GM21515 (cell line): ENCODE results near the gene EFNA5.

ENCODE experiments used
- ATAC-seq: cut with Tn5 transposase; IDR thresholded peaks from one replicate; pipeline ENCODE4 v1.9.1; 2021; ENCODE audit not compliant: unreplicated experiment

EFNA5 gene

DNA sequence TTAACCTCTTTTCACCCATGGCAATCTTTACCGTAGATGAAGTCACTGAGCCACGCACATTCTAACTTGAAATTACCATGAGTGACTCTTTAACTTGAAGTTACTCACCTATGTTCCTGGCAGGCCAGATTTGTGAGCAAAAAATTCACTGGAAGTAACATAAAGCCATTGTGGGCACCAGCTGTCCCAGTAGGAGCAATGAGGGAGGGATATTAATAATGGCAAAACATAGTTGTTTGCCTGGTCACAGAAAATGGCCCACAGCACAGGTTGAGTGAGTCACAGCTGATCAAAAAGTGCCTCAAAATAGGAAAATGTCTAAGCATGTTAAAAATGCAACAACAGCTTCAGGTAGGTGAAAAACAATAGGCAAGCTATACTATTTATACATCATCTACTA is 146.6 kb downstream of the EFNA5 start:
- ATAC-seq: no peak

DNA sequence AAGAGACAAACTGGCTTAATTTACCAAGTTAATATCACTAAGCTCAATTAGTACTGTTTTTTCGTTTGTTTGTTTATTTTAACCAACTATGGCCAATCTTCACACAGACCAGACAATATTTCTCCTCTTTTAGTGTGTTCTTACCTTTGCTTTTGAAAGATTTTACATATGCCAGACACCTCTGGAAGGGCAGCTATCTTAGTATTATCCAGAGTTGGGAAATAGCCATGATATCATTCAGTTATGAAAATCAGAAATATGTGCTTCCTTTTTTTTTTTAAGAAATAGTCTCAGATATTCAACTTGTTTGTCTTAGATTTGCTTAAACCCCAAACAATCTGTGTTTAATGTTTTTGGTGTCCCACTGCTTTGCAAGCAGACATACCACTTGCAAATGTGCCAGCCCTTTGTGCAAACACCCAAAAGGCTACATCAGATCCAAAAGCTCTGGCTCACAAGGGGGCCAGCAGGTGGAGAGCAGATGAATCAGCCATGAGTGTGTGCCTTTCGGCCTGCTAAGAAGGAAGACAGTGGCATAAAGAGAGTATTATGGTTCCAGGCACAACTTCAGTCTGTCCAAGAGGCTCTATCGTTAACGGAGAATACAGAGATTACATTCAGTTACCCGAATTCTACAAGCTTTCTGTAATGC is 147.6 kb downstream of the EFNA5 start:
- ATAC-seq: no peak

DNA sequence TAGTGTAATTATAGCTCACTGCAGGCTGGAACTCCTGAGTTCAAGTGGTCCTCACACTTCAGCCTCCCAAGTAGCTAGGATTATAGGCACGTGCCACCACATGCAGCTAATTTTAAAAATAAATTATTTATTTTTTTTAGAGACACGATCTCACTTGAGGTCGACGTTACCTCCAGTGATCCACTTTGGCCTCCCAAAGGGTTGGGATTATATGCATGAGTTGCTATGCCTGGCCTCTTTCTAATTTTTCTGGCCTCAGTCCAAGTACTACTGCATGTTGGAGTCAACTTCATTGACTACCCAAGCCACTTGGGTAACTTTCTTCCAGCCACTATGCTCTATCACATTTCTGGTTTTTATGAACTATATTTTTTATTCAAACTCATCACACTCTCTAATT is 148.3 kb downstream of the EFNA5 start:
- no peak for ATAC-seq

DNA sequence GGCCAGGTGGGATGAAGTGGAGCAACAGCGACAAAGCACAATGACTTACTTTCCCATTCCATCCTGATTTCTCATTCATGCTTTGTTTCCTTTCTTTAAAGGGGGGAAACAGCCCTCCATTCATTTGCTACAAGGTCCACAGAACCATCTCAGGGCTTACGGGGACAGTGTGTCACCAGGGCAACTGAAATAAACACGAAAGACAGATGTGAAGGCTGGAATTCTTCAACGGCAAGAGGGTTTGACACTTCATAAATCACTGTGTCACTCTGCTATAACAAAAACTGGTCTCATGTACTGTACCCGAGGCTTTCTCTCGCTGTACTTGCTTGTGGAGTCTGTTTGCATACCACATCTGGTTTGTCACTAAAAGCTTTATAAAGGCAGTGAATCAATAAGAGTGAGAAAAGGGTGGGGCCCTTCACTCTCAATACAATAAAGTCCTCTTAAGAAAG is 150.8 kb downstream of the EFNA5 start:
- ATAC-seq: no peak

DNA sequence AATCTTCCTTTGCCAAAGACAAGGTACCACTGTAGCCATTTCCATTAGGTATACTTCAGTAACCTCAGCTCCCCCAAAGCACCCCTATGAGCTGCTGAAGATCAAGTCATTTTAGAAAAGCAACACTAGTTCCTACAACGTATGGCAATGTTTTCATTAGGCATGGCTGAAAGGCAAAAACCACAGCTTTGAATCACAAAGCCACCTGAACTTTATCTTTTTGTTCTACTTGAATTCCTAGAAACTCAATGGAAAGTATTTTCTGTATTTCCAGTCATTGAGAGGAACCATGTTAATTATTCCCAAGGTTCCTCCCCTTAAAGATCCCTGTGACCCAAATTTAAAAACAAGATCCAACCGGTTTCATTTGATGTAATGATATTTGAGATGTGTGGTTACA is 152.1 kb downstream of the EFNA5 start:
- no peak for ATAC-seq

DNA sequence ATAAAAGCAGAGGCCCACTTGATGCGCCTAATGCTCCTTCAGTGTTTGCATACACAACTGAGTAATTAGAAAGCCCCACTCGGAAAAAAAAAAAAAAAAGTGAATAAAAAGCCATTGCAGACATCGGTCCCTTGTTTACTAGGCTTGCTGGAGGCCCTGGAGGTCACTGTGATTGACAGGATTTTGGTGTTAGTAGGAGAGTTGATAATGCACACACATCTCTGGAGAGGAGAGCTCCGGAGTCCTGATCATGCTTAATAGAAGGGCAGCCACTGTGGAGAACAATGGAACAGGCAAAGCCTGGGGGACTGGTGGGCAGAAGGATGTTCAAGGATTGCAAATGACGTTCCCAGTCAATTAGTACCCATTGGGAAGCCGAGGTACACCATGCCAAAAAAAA is 152.5 kb downstream of the EFNA5 start:
- no peak for ATAC-seq

DNA sequence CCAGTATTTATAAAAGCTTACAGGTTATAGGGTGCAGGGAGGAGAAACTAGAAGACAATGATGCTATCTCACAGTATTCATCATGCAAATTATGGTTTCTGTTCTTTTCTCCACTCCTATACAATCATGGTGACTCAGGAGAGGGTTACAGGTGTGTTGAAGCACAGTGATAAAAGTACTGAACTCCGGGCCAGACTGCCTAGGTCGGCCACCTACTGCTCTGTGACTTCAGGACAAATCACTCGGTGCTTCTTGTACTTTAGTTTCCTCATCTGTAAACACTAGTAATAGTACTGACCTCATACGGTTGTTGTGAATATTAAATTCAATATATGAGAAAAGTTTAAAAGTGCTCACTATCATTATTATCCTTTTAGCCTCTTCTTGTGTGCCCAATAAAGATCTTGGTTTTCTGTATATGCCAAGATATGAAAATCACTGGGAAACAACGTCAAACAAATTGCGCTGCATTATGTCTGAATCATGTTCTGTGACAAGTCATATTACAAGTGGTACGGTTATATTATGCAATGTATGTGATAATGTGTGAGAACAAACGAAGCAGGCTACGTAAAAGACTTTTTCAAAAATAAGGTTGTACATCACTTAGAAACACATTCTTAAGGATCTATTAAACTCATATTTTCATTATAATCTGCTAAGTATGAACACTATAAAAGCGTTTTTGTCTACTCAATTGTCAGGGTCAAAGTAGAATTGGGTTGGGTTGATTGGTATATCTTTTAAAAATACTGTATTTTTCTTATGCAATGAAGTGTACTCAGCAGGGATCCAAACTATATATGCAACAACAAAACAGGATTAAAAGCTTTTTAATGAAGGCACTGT is 153.3 kb downstream of the EFNA5 start:
- no peak for ATAC-seq

DNA sequence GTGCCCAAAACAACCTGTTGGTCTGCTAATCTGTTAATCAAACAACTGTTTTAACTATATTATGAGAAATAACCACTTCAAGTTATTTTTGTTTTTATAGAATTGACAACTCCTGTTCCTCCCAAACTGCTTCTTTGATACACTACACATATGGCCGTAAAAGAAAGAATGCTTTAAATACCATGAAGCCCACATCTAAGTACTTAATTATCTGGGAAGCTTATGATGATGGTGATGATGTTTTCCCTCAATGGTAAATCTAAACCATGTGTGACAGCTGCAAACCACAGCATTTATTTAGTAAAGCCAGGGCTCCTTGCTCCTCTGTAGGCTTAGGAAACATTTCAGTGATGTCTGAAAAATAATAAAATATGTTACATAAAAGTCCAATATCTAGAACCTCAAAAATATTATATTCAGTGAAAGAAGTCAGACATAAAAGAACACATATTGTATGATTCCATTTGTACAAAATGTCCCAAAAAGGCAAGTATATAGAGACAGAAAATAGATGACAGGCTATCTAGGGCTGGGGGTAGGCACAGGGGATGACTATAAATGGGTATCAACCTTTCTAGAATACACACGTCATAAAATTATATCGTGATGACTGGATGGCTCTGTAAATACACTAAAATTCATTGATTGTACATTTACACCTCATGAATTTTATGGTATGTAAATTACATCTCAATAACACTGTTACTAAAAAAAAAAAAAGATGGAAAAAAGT is 154.1 kb downstream of the EFNA5 start:
- no peak for ATAC-seq

DNA sequence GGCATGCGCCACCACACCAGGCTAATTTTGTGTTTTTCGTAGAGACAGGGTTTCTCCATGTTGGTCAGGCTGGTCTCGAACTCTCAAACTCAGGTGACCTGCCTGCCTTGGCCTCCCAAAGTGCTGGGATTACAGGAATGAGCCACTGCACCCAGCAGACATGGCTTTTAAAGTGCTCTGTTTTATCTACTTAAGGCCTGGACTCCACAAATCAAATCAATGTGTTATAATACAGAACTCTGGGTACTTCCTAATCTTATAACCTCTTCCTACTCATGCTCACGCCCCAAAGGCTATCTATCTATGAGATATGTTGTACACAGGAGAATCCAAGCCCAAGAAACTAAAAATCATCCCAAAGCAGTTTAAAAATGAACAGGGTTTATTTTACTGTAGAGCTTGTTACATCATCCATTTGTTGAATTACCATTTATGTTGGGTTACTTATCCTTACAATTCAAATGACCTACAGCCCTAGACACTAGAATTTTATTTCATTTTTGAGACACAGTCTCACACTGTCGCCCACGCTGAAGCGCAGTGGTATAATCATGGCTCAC is 155.1 kb downstream of the EFNA5 start:
- no peak for ATAC-seq

DNA sequence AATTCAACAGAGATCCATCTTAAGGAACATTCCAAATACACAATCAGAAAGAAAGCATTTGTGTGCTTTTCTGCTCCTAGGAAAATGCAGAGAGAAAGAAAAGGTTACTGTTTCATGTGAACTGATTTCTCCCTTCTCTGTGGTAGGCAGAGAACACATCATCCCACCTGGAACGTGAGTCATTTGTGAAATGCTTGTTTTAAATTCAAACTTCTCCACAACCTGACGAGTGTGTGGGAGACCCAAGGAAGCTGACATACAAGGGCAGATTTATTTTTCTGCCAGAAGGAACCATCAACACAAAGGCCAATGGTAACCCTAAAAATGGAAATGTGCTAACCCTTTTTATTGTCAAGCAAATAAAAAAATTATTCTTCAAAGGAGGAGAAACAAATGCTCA is 156.4 kb downstream of the EFNA5 start:
- no peak for ATAC-seq

DNA sequence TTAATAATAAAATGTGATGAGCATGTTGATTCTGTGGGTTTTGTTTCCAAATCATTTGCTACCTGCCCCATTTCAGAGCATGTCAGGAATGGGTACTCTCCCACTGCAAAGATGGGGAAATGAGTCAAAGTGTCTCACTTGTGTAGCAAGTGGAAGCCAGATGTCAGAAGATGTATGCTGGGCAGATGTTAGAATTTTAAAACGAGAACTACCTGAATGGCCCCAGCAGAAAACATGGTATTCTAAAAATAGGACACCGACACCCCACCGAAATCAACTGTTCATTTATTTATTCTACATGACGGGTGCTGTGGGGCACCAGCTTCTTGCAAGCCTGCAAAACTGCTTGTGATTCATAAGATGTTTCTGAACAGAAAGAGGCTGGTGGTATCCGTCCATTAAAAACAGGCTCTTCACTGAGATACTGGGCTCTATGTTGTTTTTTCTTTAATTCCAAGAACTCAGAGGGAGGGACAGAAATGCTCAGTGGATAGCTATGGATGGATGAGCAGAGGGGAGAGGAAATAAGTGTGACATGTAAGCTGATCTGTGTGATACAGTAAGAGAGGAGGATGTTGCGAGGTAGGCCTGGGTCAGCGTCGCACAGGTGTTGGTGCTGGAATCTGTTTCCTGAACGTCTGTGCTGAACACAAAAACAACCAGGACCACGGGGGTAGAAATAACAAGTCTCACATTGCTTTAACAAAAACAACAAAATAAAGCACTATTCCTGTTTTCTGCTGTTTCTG is 157.2 kb downstream of the EFNA5 start:
- ATAC-seq: no peak

DNA sequence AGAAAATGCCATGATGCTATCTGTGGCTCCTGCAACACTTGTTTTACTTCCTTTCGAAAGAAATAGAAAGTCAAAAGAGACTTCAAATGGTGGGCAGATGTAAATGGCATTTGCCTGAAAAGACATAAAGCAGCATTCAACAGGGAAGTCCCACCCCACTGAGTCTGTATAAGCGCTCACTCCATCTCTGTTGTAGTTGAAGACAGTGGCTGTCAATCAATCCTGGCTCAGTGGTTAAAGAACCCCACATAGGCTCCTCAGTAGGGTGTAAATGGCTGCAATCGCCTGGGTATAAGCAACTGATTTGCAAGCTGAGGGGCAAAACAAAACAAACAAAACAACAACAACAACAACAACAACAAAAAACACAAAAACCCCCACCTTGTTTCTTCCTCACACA is 158.7 kb downstream of the EFNA5 start:
- no peak for ATAC-seq

DNA sequence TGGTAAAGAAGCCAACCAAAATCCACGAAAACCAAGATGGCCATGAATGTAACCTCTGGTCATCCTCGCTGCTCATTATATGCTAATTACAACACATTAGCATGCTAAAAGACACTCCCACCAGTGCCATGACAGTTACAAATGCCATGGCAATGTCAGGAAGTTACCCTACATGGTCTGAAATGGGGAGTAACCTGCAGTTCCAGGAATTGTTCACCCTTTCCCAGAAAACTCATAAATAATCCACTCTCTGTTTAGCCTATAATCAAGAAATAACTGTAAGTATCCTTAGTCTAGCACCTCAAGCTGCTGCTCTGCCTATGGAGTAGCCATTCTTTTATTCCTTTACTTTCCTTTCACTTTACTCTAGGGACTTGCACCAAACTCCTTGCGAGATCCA is 160.6 kb downstream of the EFNA5 start:
- no peak for ATAC-seq

DNA sequence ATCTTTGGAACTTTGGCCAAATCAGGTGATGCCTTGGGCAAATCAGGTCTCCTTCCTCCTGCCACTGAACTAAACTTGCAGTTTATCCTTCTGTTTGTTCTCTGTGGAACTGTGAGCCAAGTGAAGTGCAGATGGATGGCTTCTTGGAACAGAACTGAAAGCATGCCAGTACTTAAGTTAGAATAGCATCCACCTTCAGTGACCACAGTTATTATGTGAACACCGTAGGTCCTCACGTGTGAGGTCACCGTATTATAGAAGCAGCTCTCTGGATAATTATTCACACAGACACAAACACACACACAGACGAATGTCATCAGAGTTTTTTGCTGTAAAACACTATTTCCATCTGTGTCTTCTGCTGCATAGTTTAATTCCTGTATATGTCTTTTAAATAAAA is 162.6 kb downstream of the EFNA5 start:
- no peak for ATAC-seq

DNA sequence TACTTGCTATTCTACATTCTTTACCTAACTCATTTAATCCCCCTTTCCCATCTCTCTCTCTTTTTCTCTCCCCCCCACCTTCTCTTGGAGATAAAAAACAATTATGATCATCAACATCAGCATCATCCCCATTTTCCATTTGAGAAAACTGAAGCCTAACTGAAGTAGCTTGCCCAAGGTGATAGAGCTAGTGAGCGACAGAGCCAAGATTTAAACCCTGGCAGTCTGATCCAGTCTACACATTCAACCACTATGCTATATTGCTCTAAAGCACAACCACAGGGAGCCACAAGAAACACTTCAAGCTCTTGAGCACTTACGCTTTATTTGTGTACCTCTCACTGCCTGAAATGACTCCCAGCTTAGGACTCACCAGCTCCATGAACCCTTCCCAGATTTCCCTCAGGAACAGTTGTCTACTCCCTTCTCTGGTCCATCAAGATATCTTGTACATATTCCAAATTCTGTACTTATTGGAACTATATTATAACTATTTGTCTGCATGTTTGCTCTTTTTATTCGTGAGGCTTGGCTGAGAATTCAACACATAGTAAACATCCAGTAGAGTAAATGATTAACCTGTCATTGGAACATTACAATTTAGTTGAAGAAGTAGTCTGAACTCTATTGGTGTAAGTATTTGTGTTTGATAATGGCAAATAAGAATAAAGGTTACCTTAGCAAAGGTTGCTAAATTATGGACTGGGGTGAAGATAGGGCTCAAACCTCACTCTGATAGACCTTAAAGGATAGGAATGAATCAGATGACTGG is 164.8 kb downstream of the EFNA5 start:
- no peak for ATAC-seq

DNA sequence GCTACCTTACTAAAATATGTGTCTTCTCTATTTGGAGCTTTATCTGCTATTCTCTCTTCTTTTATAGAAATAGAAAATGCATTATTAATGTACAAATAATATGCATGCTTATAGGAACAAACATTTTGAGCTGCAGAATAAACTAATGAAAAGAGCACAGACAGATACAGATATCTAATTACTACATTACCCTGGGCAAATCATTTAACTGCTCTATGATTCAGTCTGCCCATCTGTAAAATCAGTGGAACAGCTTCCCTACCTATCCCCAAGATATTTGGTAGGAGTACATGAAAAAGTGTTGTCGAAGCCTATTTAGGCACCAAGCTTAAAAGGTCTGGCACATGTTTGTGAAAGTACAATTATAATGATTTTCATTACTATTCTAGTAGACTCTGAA is 166.3 kb downstream of the EFNA5 start:
- no peak for ATAC-seq

DNA sequence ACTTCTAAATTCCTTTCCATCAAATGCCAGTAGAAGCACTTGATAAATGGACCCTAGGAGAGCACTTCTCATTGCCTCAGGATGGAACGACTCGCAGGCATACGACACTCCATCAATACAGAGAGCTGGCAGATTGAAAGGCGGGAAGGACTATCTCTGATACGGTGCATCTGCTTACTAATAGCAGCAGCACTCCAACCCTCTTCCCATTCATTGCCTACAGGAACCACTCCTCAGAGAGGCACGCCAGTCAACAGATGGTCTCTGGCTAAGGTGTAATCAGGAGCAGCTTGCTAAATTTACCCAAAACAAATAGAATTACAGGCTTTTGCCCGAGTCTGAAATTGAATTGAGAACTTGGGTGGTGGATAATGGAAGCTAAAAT is 168.1 kb downstream of the EFNA5 start:
- no peak for ATAC-seq

DNA sequence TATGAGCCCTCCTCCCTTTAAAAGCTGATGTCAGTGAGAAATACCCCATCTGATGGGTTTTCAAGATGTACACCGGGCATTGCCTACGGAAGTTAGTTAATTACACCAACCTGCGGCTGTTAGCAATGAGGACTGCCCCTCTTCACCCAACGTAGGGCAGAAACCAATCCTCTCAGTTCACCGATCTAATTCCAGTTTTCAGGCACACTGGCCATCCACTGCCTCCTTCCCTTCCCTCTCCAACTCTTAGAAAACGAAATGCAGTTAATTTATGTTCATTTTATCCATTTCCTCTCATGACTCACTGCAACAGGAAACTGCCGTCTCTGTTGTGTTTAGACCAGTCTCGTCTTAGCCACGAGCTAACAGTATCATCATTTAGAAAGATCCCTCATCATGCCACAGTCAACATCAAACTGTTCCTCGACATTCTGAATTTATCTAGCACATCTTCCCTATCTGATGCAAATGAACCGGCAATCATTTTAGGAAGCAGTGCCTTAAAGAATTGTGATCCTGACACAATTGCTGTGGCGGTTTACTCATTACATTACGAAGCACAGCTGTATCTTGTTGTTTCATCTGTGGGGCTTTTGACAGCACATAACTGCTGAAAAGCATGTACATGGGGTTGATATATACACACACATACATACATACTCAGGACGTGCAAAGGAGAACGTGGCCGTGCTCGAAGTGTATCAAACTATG is 168.6 kb downstream of the EFNA5 start:
- ATAC-seq: no peak

DNA sequence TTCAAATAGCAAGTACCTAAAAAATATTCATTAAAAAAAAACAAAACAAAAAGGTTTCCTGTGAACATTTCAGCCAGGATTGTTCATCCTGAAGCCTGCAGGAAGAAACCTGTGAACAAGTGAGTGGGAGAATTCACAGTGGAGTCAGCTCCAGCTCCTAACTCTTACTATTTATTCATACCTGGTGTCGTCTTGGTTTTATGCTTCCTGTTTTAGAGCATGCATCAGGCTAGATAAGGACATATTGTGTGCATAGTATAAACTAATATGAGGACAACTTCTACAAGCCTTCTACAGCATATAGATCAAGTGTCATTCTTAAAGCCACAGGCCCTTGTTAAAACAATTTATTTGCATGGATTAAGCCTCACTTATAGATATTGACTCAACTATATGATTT is 169.9 kb downstream of the EFNA5 start:
- ATAC-seq: no peak

DNA sequence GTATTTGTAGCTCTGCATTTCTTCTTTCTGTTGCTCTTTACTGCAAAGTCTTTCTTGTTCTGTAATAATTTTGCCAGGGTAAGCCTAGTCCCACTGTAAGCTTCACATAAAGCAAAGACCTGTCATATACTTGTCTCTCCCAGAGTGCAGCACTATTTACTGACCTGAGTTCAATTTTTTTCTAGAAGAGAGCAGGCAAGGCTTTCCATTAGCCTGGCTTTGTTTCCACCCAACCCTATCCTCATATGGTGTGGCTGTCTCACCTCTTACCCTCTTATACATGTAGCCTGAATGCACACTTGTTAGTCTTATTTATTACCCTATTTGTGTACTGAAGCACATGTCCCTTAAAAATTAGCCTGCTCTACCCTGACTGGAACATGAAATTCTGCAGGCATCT is 170.4 kb downstream of the EFNA5 start:
- no peak for ATAC-seq
